Measurements from ENCODE around the gene CCDC185. TPM values are rescaled to one million over a fixed set of nuclear protein-coding genes. Genes with fewer than 3 reads are reported as not detected.

CCDC185 gene
- total and polyA plus RNA-seq, 3 donors from 2014 or later = 17.2 to 64.8 (median 29.8) TPM

GRCh38 chr1:223444411-223444810 lies 51.2 kb downstream of the CCDC185 start:
- no peaks in the 10 kb centered on the region for H3K9me3 ChIP-seq
- WGBS, 2 donors = 80 to 83% methylated on average over 7 of the region's 7 CpGs
- H3K4me3 ChIP-seq = no peak overlapping the region
- H3K36me3 ChIP-seq (ENCODE audit: low read depth, missing control alignments) = no peaks in the 10 kb centered on the region
- no peak for DNase-seq
- H3K27me3 ChIP-seq = no peaks in the 10 kb centered on the region
- H3K27ac ChIP-seq = no peak overlapping the region
- H3K4me1 ChIP-seq = no peaks in the 10 kb centered on the region
- TF ChIP-seq CTCF (IDR thresholded peaks at IDR 0.05) = no peak
- no peak for TF ChIP-seq POLR2A (IDR thresholded peaks at IDR 0.05)
- intact Hi-C loops (cut with DNase I; ENCODE audit: low total_unique reads) = no loop called here

Small RNA genes lying within 50 kb of the gene (small RNA-seq; reads per million reads assigned to genes)
- gene RNU4-57P = 0 reads per million in 2 donors

Other genes starting within 250 kb of the CCDC185 start
- 10 to 100 TPM; 13.9 to 17.7 TPM for gene SUSD4, start 29.2 kb upstream of the CCDC185 start, total RNA-seq
- 13.9 TPM for gene SUSD4, start 29.2 kb upstream of the CCDC185 start, polyA plus RNA-seq (ENCODE audit: insufficient read depth, low read depth, low replicate concordance)

Data from testis (tissue), 3 donors.